NCI-H2081 treated with DMSO at 0.1 percent for 48 hours (cell line): ENCODE data around the gene SORBS1.

Experiments used
- DNase-seq: peaks from one replicate; lab custom pipeline; 2025; lab: John Stamatoyannopoulos, UW

Gene SORBS1

DNA sequence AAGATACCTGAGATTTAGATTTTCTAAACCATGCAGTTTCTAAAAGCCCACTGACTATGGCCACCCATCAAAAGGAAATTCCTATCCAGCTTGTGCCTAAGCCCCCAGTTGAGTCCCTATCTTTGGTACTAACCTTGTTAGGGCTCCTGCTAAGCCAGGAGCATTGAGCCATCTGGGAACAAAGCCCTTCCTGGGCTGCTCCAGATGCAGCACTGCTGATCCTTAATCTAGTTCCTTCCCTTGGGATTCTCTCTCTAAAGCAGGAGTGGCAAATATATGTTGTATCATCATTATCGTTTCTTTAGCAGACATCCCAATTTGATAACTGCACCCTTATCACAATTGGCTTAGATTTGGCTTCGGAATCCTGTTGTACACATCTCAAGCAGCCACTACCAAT, 245.7 kb downstream of the SORBS1 start:
- no peak for DNase-seq

DNA sequence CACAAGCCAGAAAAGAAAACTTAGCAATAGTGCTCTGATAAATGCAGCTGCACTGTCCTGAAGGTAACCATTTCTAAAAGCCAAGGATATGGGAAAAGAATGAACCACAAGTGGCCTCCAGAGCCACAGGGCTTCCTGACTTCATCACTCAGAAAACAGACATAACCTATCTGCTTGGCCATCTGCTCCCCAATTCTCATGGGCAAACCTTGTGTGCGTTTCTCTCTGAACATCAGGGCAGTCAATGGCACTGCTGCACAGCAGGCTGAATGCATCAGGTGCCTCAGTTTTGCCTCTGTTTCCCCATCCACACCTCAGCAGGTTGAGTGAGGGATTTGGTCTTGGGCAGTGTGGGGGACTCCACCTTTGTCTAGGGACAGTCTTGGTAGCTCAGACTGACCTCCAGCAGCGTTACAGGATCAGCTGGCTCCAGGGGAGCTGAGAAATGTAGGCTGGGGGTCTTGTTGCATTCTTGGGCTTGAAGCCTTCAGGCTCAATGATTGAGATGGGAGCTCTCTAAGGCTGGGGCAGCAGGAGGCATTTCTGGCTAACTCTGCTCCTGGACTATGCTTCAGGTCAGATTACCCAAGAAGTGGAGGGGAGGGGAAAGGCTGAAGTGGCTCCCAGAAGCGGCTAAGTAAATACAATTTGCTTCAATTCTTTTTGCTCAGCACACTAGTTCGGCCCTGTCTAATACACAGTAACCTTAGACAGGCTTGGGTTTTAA, 246.8 kb downstream of the SORBS1 start:
- DNase-seq, result no peak

DNA sequence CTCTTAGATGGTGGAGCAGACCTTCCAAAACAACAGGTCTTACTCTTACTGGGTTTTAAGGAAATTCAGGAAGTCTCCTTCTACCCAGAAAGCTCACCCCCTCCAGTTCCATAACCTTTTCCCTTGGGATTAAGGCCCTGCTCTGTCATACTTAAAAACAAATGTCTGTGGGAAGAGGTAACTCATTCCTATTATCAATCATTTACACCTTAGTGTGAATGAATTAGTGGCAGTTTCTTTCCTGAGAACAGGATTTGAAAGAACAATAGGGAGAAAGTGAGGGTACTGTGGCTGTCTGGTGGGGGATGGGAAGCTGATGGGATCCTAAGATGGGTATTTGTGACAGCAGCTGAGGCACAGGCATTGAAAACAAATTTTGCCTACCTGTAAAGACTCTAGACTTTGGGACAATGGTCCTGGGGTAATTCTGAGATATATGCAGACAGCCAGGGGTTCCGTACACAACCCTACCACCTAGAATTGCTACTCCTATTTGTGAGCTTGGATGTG, 248.1 kb downstream of the SORBS1 start:
- DNase-seq, result no peak

DNA sequence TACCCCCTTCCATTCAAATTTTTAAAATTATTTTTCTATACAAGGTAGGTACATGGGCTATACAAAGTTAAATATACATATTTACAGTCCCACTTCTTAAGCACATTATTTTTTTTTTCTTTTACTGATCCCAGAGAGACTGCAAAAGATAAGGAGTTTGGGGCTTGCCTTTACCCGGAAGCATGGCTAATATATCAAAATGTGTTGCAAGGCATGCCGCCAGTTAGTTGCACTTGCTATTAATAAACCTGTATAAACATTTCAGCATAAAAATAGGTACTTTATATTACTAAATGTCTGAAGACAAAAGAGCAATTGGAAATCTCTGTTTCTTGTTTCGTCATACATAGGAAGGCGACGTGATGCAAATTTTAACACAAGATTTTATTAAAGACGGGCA, 248.9 kb downstream of the SORBS1 start:
- no peak for DNase-seq

DNA sequence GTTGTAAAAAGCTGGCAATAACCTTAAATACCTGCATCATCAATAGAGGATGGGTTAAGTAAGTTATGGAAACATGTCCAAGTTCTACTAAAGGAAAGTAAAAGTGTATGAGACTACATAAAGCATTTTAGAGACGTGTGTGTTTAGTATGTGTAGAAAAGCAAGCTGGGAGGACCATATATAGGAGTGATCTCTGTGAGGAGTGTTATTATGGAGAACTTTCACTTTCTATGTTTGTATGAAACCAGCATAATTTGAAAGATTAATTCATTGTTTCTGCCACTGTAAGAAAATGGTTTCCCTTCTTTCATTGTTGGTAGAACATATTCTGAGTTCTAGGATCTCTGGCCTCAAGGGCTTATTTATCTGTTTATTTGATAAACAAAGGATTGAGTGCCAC, 251.2 kb downstream of the SORBS1 start:
- DNase-seq, result no peak

DNA sequence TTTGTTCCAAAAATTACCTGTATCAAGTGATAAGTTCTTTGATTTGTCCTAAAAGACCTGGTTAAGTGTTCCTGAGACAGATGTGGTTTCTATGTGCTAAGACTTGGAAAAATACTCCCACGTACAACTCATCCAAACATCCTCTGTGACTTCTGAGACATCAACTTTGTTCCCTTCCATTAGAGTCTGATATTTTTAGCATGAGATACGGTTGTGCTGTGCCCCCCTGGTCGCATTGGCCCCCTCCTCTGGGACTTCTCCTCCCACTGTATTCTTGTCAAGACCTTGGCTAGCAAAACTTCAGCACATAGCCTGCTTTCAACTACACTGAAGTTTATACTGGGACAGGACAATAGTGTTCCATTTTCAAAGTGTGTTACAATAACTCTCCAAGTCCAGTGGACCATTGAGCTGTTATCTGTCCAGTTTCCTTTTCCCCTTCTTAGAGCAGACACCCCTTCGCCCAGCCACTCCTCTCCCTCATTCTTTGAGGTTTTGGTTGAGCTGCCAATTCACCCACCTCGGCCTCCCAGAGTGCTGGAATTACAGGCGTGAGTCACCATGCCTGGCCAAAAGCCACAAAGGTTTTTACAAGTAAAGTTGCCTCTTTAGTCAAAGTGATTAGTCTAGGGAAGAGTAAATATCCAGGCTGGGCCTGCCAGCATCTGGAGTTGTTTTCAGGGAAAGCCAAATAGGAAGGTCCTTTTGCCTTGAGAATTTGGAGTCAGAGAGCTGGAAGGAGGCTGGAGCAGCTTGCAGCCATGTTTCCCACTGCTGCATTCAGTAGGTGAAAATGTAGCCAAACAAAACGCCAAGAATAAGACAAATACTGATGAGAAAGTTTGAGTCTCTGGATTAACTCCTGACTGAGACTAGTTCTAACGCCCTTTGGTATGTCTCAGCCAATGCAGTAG, 252.5 kb downstream of the SORBS1 start:
- no peak for DNase-seq

DNA sequence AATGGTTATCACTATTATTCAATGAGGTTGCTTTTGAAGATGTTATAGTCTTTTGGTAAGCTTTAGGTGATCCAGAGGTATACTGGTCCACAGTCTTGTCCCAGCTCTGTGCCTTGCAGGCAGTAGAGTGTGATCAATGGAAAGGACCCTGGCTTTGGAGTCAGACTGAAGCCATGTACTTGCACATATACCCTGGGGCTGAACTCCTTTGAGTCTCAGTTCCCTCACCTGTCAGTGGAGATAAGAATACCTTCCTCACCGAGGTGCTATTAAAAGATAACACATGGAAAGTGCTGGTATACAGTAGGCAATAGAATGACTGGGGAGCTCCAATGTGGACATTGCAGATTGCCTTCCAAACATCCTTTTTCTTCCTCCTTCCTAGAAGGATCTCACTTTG, 254.3 kb downstream of the SORBS1 start:
- DNase-seq, result no peak

DNA sequence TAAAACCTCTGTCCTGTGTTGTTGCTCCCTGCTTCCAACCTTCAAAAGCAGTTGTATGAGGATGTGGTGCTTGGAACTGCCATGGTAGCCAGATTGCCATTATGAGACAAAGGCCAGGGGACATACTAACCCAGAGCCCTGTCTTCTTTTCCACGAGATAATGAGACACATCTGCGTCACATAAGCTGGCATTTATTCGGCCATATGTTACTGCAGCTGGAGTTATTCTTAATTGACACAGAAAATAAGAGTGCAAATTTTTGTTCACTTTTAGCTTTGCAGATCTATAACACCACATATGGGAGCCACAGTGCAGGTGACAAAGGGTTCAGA, 254.9 kb downstream of the SORBS1 start:
- DNase-seq, result no peak

DNA sequence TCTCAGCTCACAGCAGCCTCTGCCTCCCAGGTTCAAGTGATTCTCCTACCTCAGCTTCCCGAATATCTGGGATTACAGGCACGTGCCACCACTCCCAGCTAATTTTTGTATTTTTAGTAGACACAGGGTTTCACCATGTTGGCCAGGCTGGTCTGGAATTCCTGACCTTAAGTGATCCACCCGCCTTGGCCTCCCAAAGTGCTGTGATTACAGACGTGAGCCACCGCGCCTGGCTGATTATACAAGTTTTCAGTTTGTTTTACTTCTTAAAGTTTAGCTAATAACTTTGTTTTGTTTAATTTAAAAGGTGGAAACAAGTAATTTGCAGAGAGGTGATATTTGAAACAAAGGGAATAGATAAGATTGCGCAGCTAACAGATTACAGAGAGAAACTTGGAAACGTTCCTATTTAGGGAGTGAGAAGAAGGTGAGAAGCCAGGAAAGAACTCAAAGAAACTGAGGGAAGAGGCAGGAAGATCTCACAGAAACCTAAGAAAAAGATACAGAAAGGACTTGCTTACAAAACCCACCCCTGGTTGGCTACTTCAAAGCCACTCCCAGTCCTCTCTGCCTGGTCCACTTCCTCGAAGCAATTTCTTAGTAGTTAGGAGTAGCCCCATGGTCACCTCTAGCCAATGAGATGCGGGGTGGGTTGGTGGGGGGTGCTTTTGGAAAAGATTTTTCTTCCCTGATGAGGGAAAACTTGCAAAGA, 255.4 kb downstream of the SORBS1 start:
- DNase-seq, result no peak

DNA sequence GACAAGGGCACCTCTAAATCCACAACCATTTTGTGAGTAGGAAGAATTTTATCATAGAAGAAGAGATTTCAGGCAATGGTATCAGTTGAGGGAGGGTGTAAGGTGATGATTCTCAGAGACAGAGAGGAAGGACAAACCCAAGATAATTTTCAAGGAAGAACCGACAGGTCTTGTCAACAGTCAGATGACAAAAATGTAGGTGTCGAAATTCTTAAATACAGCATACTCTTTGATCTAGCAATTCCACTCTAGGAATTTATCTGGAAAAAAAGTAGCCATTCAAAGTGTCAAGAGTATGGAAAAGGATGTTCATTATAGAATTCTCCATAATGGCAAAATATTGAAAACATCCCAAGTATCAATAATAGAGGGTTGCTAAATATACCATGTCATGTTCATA, 256.2 kb downstream of the SORBS1 start:
- no peak for DNase-seq

DNA sequence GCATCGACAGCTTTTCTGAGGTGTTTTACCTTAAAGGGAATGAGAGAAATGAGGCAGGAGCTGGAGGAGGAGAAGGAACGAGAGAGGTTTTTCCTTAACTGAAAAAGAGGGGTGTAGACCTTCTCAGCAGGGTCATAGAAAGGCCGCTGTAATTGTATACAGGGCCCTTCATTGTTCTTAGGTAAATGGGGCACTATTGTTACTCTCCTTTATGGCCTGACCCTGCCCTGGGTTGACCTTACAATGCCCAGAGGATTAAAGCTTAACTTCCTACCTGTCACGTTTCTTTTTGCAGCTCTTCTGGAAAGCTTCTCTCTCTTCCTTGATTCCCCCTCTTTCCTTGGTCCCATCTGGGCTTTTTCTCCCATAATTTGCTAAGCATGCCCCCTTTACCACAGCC, 256.7 kb downstream of the SORBS1 start:
- no peak for DNase-seq

DNA sequence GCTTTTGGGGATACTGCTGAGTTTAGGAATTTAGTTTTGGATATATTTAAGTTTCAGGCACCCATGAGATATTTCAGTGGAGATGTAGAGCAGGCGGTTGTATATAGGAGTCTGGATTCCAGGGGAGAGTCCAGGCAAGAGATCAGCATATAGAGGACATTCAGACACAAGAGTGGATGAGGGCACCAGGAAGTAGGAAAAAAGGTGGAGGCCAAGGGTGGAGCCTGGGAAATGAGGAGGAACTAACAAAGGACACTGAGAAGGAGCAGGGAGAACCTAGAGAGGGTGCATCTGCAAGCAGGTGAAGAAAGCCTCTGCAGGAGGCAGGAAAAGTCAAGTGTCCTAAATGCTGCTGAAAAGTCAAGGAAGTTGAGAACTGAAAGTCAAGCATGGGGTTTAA, 257.2 kb downstream of the SORBS1 start:
- no peak for DNase-seq

DNA sequence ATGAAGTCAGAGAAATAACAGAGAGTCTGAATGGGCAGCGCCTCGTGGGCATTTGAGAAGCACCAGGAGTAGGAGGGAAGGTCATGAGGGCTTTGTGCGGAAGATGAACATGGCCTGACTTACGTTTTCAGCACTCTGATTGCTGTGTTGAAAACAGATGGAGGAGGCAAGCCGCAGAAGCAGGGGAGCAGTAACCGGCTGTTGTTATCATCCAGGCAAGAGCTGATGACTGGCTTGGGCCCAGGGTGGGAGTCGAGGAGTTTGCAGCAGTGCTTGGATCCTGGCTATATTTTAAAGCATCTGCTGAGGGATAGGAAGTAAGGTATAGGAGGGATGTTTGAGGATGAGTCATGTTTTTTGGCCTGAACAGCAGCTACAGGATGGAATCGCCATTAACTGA, 257.6 kb downstream of the SORBS1 start:
- DNase-seq, result no peak

DNA sequence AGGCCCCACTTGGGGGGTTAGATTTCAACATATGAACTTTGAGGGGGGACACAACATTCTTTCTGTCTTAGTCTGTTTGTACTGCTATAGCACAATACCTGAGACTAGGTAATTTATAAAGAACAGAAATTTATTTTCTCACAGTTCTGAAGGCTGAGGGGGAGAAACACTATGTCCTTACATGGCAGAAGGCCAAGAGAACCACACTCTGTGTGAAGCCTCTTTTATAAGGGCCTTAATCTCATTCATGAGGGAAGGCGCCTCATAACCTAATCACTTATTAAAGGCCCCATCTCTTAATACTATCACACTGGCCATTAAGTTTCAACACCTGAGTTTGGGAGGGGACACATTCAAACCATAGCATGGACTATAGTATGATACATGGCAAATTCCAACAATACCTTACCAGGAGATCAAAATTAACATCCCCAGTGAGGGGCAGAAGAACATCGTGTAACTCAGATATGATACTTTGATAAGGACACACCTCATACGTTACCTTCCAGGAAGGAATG, 261.1 kb downstream of the SORBS1 start:
- no peak for DNase-seq

DNA sequence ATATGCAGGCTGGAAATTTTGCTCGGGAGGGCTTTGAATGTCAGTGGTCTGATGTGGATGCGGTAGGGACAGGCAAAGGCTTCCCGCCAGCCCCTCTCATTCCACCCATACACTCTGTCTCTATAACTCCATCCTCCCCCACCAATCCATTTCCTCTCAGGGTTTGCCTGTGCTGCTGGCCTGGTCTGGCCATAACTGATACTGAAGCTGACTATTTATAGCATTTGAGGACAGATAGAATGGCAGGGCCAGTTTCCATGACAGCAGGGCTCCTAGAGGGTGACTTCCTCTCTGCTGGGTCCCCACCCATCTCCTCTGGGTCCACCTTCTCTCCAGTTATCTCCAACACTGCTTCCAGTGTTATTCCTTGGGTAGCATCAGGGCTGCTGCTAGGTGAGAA, 263.8 kb downstream of the SORBS1 start:
- no peak for DNase-seq

DNA sequence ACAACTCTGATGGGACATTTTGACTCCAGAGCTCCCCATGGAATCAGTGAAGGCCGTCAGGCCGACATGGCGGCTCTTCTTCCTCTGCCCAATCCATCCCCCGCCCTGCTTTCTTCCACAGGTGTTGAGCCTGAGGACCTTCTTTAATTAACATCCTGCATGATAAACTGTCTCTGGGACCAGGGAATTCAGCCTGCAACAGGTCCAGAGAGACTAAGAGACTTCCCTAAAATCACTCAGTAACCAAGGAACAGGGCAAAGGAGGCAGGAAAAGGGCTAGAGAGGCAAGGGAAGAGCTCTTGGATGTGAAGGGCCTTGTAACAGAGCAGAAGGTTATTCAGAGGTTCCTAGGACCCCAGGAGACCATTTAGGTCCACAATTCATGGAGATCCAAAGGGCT, 264.4 kb downstream of the SORBS1 start:
- DNase-seq, result no peak

DNA sequence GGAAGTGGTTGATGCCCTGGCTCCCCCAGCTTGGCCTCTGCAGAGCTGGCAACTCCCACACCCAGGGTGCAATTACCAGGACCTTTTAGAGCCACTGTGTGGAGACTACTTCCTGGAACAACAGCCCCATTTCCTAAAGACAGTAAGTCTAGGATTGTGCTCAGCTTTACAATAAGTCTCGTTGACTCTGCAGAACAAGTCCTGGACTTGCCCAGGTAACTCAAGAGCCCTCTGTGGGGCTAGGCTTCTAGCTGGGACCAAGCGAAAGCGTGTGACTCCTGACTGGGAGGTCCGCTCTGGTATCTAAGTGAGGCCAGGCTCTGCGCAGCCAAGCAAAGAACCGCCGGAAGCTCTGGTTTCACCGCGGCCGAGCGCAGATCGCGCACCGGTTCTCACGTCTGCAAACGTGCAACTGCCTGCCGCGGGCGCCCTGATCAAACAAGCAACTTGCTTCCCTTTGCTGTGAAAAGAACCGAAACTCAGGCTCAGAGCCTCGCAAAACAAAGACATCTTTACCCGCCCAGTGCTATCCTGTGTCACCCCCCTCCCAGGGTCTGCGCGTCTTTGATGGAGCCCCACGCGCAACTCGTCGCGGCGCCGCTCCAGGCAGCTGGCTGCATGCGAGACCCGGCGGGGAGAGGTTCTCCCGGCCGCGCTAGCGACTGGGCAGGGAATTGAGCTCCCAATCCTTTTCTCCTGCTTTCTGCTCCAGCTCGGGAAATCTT, 266.0 kb downstream of the SORBS1 start:
- DNase-seq, result no peak

DNA sequence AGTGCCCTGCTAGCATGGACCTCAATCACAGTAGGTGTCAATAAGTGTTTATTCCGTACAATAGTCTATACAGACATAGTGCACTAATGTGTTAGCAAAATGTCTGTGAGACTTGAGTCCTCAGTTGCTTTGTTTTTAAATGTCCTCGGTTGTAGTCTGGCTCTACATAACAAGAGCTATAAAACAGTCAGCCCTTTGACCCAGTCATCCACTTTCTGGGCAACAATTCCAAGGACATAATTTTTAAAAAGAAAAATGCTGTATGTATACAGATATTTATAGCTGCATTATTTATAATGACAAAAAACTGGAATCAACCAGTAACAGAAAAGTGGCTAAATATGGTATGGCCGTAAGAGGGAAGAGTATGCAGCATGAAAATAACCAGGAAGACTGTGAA, 267.5 kb downstream of the SORBS1 start:
- DNase-seq, result no peak

DNA sequence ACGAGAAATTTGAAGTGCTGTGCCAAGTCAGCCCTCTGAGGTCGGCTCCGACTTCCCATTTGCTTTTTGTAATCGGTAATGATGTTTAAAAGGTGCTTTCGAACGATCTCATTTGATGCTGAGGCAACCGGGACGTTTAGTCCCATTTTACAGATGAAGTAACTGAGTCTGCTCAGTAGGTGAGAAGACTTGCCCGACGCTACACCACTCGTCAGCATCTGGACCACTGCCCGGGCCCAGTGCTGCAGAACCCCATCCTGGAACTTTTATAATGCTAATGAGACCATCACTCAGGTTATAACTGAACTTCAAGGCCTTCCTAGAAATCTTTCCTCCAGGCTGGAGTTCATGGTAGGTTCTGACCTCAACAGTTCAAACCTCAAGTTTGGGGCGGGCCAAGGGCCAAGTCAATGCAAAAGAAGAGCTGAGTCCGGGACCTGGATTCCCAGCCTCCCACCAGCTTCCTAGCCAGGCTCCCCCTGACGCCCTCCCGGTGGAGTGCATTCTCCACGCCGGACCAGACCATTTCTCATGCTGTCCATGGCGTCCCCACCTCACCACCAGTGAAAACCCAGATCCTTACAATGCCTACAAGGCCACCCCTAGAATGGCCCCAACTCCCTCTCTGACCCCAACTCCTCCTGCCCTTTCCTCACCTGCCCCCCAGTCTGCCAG, 269.7 kb downstream of the SORBS1 start:
- DNase-seq, result no peak

DNA sequence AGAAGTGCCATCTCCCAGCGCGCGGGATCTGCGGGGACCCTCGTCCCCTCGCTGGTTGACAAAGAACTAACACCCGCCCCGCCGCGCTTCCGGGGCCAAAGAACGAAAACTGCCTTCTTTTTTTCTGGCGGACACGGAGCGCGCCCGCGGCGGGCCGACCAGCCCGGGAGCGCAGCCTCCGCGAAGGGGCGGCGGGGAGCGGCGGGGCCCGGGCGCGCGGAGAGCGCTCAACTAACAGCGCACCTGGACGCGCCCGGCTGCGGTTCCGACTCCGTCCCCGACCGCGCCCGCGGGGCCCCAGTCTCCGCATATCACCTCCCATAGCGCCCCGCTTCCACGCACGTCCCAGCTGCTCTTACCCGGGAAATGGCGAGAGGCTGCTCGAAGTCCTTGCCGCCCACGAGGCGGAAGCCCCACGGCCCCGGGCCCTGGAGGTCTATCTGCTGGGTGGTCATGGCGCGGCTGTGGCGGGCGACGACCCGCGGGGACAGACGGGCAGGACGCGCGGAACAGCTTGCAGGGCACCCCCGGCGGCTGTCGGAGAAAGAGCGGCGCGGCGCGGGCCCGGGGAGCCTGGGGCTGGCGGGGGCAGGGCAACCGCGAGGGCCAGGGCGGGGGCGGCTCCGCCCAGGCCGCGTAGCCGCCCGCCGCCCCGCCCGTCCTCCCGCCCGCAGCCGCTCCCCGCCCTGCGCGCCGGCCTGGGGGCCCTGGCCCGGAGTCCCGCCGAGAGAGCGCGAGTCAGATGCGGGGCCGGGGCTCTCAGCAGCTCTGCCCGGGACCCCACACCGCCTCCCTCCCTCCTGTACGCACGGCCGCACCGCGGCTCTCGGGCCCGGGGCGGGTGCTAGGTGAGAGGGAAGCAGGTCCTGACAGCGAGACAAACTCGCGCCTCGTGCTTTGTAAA, 270.5 kb downstream of the SORBS1 start, which contains the start of gene PDLIM1:
TSS of gene PDLIM1 (minus strand) at position 543 of the 904 bp plus-strand sequence. CDS start at position 455, 88 bp downstream.
- DNase-seq, result no peak
